Measurements from ENCODE around the gene KCNQ5.

Gene KCNQ5

GRCh38 chr6:73151732-73152131 lies 529.9 kb downstream of the KCNQ5 start:
- H3K9ac ChIP-seq: no peak overlapping the region
- no peaks in the 10 kb centered on the region for H3K4me1 ChIP-seq
- H3K27ac ChIP-seq: no peak overlapping the region
- no peak overlapping the region for H3K4me3 ChIP-seq
- H4K20me1 ChIP-seq: no peaks in the 10 kb centered on the region
- H3K36me3 ChIP-seq: peaks cover 2 to 29% (median 14%) of the 10 kb centered on the region in 11 experiments; a peak in 21 of 22 replicates
- H3K27me3 ChIP-seq: no peaks in the 10 kb centered on the region
- no peak overlapping the region for H3K4me2 ChIP-seq
- no peak for TF ChIP-seq Cebpa-rat (IDR thresholded peaks at IDR 0.05)
- H3K9me3 ChIP-seq (replicated peaks in 1 of 11): peaks cover 1 to 11% (median 8%) of the 10 kb centered on the region in 11 experiments; a peak in 21 of 22 replicates

- Histone ChIP-seq H3K9ac (no peak overlapping the region), H3K27ac (no peak overlapping the region), H3K4me1 (no peaks in the 10 kb centered on the region), H3K36me3 (peaks cover 4 to 31% (median 22%) of the 10 kb centered on the region in 11 experiments; a peak in 21 of 22 replicates), H3K9me3 (replicated peaks in 1 of 11) (peaks cover 9 to 19% (median 16%) of the 10 kb centered on the region in 11 experiments), H3K27me3 (no peaks in the 10 kb centered on the region), H3K4me3 (no peak overlapping the region), H4K20me1 (no peaks in the 10 kb centered on the region), H3K4me2 (no peak overlapping the region)
- TF ChIP-seq Cebpa-rat (IDR thresholded peaks at IDR 0.05): no peak
Observed at GRCh38 chr6:73152556-73152955, 530.7 kb downstream of the KCNQ5 start.

- Histone ChIP-seq H3K9me3 (replicated peaks in 1 of 11) (peaks cover 12 to 22% (median 20%) of the 10 kb centered on the region in 11 experiments), H3K4me1 (no peaks in the 10 kb centered on the region), H3K27me3 (no peaks in the 10 kb centered on the region), H3K27ac (no peak overlapping the region), H3K4me2 (no peak overlapping the region), H3K36me3 (peaks cover 4 to 33% (median 23%) of the 10 kb centered on the region in 11 experiments; a peak in 21 of 22 replicates), H3K4me3 (no peak overlapping the region), H3K9ac (no peak overlapping the region), H4K20me1 (no peaks in the 10 kb centered on the region)
- TF ChIP-seq Cebpa-rat (IDR thresholded peaks at IDR 0.05): no peak
Observed at GRCh38 chr6:73152966-73153757, 531.3 kb downstream of the KCNQ5 start.

- Histone ChIP-seq H3K9me3 (replicated peaks in 1 of 11) (peaks cover 12 to 22% (median 20%) of the 10 kb centered on the region in 11 experiments), H3K27me3 (no peaks in the 10 kb centered on the region), H4K20me1 (no peaks in the 10 kb centered on the region), H3K9ac (no peak overlapping the region), H3K4me2 (no peak overlapping the region), H3K27ac (no peak overlapping the region), H3K4me3 (no peak overlapping the region), H3K36me3 (peaks cover 4 to 43% (median 25%) of the 10 kb centered on the region in 11 experiments; a peak in 21 of 22 replicates), H3K4me1 (no peaks in the 10 kb centered on the region)
- TF ChIP-seq Cebpa-rat (IDR thresholded peaks at IDR 0.05): no peak
Observed at GRCh38 chr6:73156793-73157767, 535.2 kb downstream of the KCNQ5 start.

GRCh38 chr6:73157870-73158269 lies 536.0 kb downstream of the KCNQ5 start:
- peaks cover 4 to 43% (median 28%) of the 10 kb centered on the region in 11 experiments; a peak in 21 of 22 replicates for H3K36me3 ChIP-seq
- no peaks in the 10 kb centered on the region for H3K4me1 ChIP-seq
- H4K20me1 ChIP-seq: no peaks in the 10 kb centered on the region; a peak in 1 of 22 replicates
- H3K4me3 ChIP-seq: no peak overlapping the region
- H3K27ac ChIP-seq: no peak overlapping the region
- no peak overlapping the region for H3K4me2 ChIP-seq
- peaks cover 12 to 22% (median 20%) of the 10 kb centered on the region in 11 experiments for H3K9me3 ChIP-seq (replicated peaks in 1 of 11)
- H3K27me3 ChIP-seq: no peaks in the 10 kb centered on the region
- no peak for TF ChIP-seq Cebpa-rat (IDR thresholded peaks at IDR 0.05)
- no peak overlapping the region for H3K9ac ChIP-seq

GRCh38 chr6:73169111-73169510 lies 547.2 kb downstream of the KCNQ5 start:
- Histone ChIP-seq H3K36me3 (peaks cover 0 to 47% (median 22%) of the 10 kb centered on the region in 11 experiments; a peak in 15 of 22 replicates), H3K4me1 (no peaks in the 10 kb centered on the region), H4K20me1 (no peaks in the 10 kb centered on the region), H3K4me2 (no peak overlapping the region), H3K9ac (no peak overlapping the region), H3K27ac (no peak overlapping the region), H3K9me3 (replicated peaks in 1 of 11) (no peaks in the 10 kb centered on the region; a peak in 1 of 22 replicates), H3K4me3 (no peak overlapping the region), H3K27me3 (no peaks in the 10 kb centered on the region)
- TF ChIP-seq Cebpa-rat (IDR thresholded peaks at IDR 0.05): no peak

- Histone ChIP-seq H3K27me3 (no peaks in the 10 kb centered on the region), H3K4me2 (no peak overlapping the region)
- no peak for TF ChIP-seq Cebpa-rat (IDR thresholded peaks at IDR 0.05)
Observed at GRCh38 chr6:73169633-73170032, 547.8 kb downstream of the KCNQ5 start.

GRCh38 chr6:73174646-73175045 lies 552.8 kb downstream of the KCNQ5 start:
- H3K27ac ChIP-seq: no peak overlapping the region
- H3K36me3 ChIP-seq: peaks cover 0 to 30% (median 19%) of the 10 kb centered on the region in 11 experiments; a peak in 15 of 22 replicates
- H3K27me3 ChIP-seq: no peaks in the 10 kb centered on the region
- no peak for TF ChIP-seq Cebpa-rat (IDR thresholded peaks at IDR 0.05)
- H4K20me1 ChIP-seq: no peaks in the 10 kb centered on the region
- peaks cover 8 to 46% (median 30%) of the 10 kb centered on the region in 10 experiments; a peak in 16 of 20 replicates for H3K4me1 ChIP-seq
- H3K9me3 ChIP-seq (replicated peaks in 1 of 11): peaks cover 0 to 10% (median 0%) of the 10 kb centered on the region in 11 experiments; a peak in 2 of 22 replicates
- no peak overlapping the region for H3K4me3 ChIP-seq
- H3K4me2 ChIP-seq: no peak overlapping the region
- H3K9ac ChIP-seq: no peak overlapping the region

More at GRCh38 chr6:73169633-73170032, 547.8 kb downstream of the KCNQ5 start:
- peaks cover 0 to 3% (median 0%) of the 10 kb centered on the region in 11 experiments; a peak in 2 of 22 replicates for H3K9me3 ChIP-seq (replicated peaks in 1 of 11)
- no peak overlapping the region for H3K4me3 ChIP-seq
- no peaks in the 10 kb centered on the region for H4K20me1 ChIP-seq
- no peak overlapping the region for H3K27ac ChIP-seq
- peaks cover 0 to 52% (median 27%) of the 10 kb centered on the region in 11 experiments; a peak in 16 of 22 replicates for H3K36me3 ChIP-seq
- 0 out of 20 replicates have a peak, but pooled peaks cover 0 to under 1% (median 0%) of the 10 kb centered on the region in 10 experiments for H3K4me1 ChIP-seq
- no peak overlapping the region for H3K9ac ChIP-seq
